HEK293 (cell line): Measurements from ENCODE around the gene ZNF324.
"Not testable (repeated sequence)": the region's sequence is repeated elsewhere in the genome, so short reads cannot be mapped to it uniquely, and the experiment has no call there.

Source experiments
- BCL11A ChIP-seq: fragments of 450-650 bp; formaldehyde crosslinking; IDR thresholded peaks from 2 replicates; pipeline ENCODE4 v1.5.1; 2016; ENCODE audit warnings: low read depth, missing biosample characterization, missing genetic modification characterization
- CTCF ChIP-seq: fragments of 450-650 bp; formaldehyde crosslinking; IDR thresholded peaks from 2 replicates; pipeline ENCODE4 v1.5.1; 2016; ENCODE audit warnings: missing biosample characterization, missing genetic modification characterization
- KLF7 ChIP-seq: fragments of 450-650 bp; formaldehyde crosslinking; IDR thresholded peaks from 2 replicates; pipeline ENCODE4 v1.5.1; 2016; ENCODE audit warnings: missing biosample characterization, missing genetic modification characterization, borderline replicate concordance
- OVOL3 ChIP-seq: fragments of 450-650 bp; formaldehyde crosslinking; IDR thresholded peaks from 2 replicates; pipeline ENCODE4 v1.5.1; 2016; ENCODE audit warnings: missing biosample characterization, missing genetic modification characterization
- PBX3 ChIP-seq: sonication (generic); formaldehyde crosslinking; IDR thresholded peaks from 2 replicates; pipeline ENCODE4 v1.8.1; 2022; ENCODE audit warnings: mild to moderate bottlenecking, moderate library complexity, missing genetic modification reagents
- SP2 ChIP-seq: fragments of 450-650 bp; formaldehyde crosslinking; IDR thresholded peaks from 2 replicates; pipeline ENCODE4 v1.5.1; 2016; ENCODE audit warnings: missing biosample characterization, missing genetic modification characterization
- YY1 ChIP-seq: fragments of 450-650 bp; formaldehyde crosslinking; IDR thresholded peaks from 2 replicates; pipeline ENCODE4 v1.5.1; 2018; ENCODE audit warnings: missing biosample characterization, missing genetic modification characterization
- ZBTB44 ChIP-seq: fragments of 450-650 bp; IDR thresholded peaks from 2 replicates; pipeline ENCODE4 v1.5.1; 2018; ENCODE audit warnings: missing biosample characterization, mild to moderate bottlenecking, missing genetic modification characterization
- ZBTB6 ChIP-seq: fragments of 450-650 bp; formaldehyde crosslinking; IDR thresholded peaks from 2 replicates; pipeline ENCODE4 v1.5.1; 2017; ENCODE audit warnings: missing biosample characterization, missing genetic modification characterization
- ZNF140 ChIP-seq: fragments of 450-650 bp; formaldehyde crosslinking; IDR thresholded peaks from 2 replicates; pipeline ENCODE4 v1.5.1; 2016; ENCODE audit warnings: missing biosample characterization, missing genetic modification characterization
- ZNF248 ChIP-seq: fragments of 450-650 bp; formaldehyde crosslinking; IDR thresholded peaks from 2 replicates; pipeline ENCODE4 v1.5.1; 2017; ENCODE audit warnings: missing biosample characterization, missing genetic modification characterization
- ZNF473 ChIP-seq: fragments of 450-650 bp; formaldehyde crosslinking; IDR thresholded peaks from 2 replicates; pipeline ENCODE4 v1.5.1; 2017; ENCODE audit warnings: missing biosample characterization, missing genetic modification characterization
- ZNF626 ChIP-seq: fragments of 450-650 bp; sonication (Bioruptor Pico); formaldehyde crosslinking; IDR thresholded peaks from 2 replicates; pipeline ENCODE4 v1.5.1; 2018; ENCODE audit warnings: missing biosample characterization, missing genetic modification characterization, inconsistent platforms

GRCh38 chr19:58442986-58443385, 23.9 kb upstream of the ZNF324 start:
- not testable (repeated sequence) for TF ChIP-seq CTCF (tag by site-specific recombination); KLF7 (tag by site-specific recombination); PBX3 (CRISPR knock-in tag); ZNF248 (tag by site-specific recombination); ZNF626; ZBTB6 (tag by site-specific recombination); OVOL3 (tag by site-specific recombination); ZNF140; ZNF473 (tag by site-specific recombination); YY1 (tag by site-specific recombination); ZBTB44 (tag by site-specific recombination); BCL11A (tag by site-specific recombination); SP2 (tag by site-specific recombination)
